ENCODE measurements around the gene ISG20L2.

The ISG20L2 gene

GRCh38 chr1:156743367-156744302, 15.1 kb upstream of the ISG20L2 start:
- TF ChIP-seq CTCF (IDR thresholded peaks at IDR 0.05; ENCODE audit: low read depth, low read length): no peak
- H3K4me3 ChIP-seq (ENCODE audit: low read depth, low read length): no peak overlapping the region

GRCh38 chr1:156742801-156743200, 14.2 kb upstream of the ISG20L2 start:
- no peak for TF ChIP-seq CTCF (IDR thresholded peaks at IDR 0.05; ENCODE audit: low read depth, low read length)
- no peak overlapping the region for H3K4me3 ChIP-seq (ENCODE audit: low read depth, low read length)

DNA sequence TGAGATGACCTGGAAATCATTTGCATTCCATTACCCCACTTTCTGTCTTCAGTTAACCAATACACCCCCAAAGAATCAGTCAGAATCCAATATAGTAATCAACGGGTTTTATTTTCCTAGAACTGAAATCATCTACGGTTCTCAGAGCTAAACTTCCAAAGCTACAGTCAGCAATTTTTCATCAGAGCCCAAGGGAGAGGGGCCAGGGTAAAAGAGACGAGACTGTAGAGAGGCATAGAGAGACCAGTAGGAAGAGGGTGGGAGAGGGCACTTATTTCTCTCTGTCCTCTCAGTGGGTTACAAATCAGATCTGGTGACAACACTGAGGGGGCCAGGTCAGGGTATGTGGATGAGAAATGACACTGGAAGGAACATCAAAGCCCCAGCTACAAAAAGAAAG, 13.5 kb upstream of the ISG20L2 start:
- TF ChIP-seq CTCF (IDR thresholded peaks at IDR 0.05; ENCODE audit: low read depth, low read length): no peak
- no peak overlapping the region for H3K4me3 ChIP-seq (ENCODE audit: low read depth, low read length)

GRCh38 chr1:156741481-156741983, 13.0 kb upstream of the ISG20L2 start:
- peak overlapping the region; percentile 13 for H3K4me3 ChIP-seq (ENCODE audit: low read depth, low read length)
- TF ChIP-seq CTCF (IDR thresholded peaks at IDR 0.05; ENCODE audit: low read depth, low read length): no peak

DNA sequence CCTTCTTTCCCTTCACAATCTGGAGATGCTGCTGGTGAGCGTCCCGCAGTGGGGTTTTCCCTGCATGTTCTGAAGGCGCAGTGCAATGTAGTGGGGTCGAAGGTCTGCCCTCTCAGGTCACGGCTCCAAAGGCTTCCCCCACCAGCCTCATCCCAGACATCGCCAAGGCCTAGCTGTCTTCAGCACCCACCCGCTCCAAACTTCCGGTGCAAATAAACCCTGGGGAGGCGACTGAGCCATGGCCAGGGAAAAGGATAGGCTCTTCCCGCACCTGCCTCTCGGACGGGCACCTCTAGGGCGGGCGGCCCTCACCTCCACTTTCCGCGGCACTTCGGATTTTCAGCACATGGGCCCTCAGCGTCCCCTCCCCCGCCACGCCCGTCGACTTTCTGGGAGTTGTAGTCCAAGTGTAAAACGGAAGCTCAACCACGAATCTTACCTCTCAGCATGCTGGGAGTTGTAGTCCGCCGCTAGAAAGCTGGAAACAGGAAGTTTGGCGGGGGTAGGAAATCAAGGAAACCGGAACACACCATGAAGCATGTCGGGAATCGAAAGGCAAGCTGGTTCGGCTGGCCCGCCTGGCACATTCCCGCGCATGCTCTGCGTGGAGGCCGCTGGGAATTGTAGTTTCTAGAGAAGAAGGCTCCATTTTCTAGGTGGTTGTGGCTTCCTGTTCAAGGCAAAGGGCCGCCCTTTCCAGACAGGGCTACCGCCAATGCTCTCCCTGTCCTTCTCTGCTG, 12.3 kb upstream of the ISG20L2 start, which contains the start of gene MRPL24:
Gene MRPL24, minus strand, starts transcription at position 348 of the 740 bp plus-strand sequence. CDS start 2,384 bp downstream, outside the sequence.
- H3K4me3 ChIP-seq (ENCODE audit: low read depth, low read length): peak within 1 kb of the TSS; percentile 82
- TF ChIP-seq CTCF (IDR thresholded peaks at IDR 0.05; ENCODE audit: low read depth, low read length): no peak

- no peak for TF ChIP-seq CTCF (IDR thresholded peaks at IDR 0.05; ENCODE audit: low read depth, low read length)
- H3K4me3 ChIP-seq (ENCODE audit: low read depth, low read length): peak overlapping the region; percentile 82
Observed at GRCh38 chr1:156740237-156740740, 11.7 kb upstream of the ISG20L2 start.
